ENCODE results near the gene CDC16. TPM values are rescaled to one million over a fixed set of nuclear protein-coding genes. Genes with fewer than 3 reads are reported as not detected.

CDC16 gene
- total RNA-seq, 1 donor from 2014 or later: 109 TPM

- peak overlapping the region; percentile 86 for H3K27ac Mint-ChIP-seq
- peaks cover 3% of the 10 kb centered on the region for H3K9me3 Mint-ChIP-seq
- peaks cover 16% of the 10 kb centered on the region for H3K27me3 Mint-ChIP-seq (ENCODE audit: low read depth)
- DNase-seq (ENCODE audit: low spot score in 2 of 2, unreplicated experiment in 2 of 2): no peak
- peaks cover 19% of the 10 kb centered on the region for H3K4me1 Mint-ChIP-seq
- peak overlapping the region; percentile 81 for H3K4me3 Mint-ChIP-seq
- TF ChIP-seq, protein P1, sequence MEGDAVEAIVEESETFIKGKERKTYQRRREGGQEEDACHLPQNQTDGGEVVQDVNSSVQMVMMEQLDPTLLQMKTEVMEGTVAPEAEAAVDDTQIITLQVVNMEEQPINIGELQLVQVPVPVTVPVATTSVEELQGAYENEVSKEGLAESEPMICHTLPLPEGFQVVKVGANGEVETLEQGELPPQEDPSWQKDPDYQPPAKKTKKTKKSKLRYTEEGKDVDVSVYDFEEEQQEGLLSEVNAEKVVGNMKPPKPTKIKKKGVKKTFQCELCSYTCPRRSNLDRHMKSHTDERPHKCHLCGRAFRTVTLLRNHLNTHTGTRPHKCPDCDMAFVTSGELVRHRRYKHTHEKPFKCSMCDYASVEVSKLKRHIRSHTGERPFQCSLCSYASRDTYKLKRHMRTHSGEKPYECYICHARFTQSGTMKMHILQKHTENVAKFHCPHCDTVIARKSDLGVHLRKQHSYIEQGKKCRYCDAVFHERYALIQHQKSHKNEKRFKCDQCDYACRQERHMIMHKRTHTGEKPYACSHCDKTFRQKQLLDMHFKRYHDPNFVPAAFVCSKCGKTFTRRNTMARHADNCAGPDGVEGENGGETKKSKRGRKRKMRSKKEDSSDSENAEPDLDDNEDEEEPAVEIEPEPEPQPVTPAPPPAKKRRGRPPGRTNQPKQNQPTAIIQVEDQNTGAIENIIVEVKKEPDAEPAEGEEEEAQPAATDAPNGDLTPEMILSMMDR (IDR thresholded peaks at IDR 0.05; ENCODE audit: unreplicated experiment): no peak
- peaks cover 16% of the 10 kb centered on the region for H3K36me3 Mint-ChIP-seq
Measured at GRCh38 chr13:114235697-114236096, 1.0 kb downstream of the CDC16 start.

DNA sequence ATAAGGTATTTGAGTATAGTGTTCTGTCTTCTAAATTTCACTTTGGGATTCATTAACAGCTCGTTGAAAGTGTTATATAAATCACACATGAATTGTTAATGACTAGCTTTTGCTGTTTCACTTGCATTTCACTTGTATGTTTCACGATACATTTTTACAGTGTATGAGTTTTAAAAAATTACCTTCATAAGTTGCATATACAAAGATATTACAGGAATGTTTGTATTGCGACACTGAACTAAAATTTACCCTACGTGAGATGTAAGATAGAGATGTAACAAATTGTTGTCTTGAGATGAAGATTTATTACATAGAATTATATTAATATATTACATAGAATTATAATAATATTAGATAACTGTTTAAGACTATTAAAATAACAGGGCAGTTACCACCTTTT, 1.5 kb downstream of the CDC16 start:
- H3K36me3 Mint-ChIP-seq: peaks cover 16% of the 10 kb centered on the region
- DNase-seq (ENCODE audit: low spot score in 2 of 2, unreplicated experiment in 2 of 2): no peak
- H3K4me1 Mint-ChIP-seq: peaks cover 19% of the 10 kb centered on the region
- peaks cover 3% of the 10 kb centered on the region for H3K9me3 Mint-ChIP-seq
- peaks cover 14% of the 10 kb centered on the region for H3K27me3 Mint-ChIP-seq (ENCODE audit: low read depth)
- peak overlapping the region; percentile 81 for H3K4me3 Mint-ChIP-seq
- TF ChIP-seq, protein P1 (IDR thresholded peaks at IDR 0.05; ENCODE audit: unreplicated experiment): no peak
- peak overlapping the region; percentile 86 for H3K27ac Mint-ChIP-seq

DNA sequence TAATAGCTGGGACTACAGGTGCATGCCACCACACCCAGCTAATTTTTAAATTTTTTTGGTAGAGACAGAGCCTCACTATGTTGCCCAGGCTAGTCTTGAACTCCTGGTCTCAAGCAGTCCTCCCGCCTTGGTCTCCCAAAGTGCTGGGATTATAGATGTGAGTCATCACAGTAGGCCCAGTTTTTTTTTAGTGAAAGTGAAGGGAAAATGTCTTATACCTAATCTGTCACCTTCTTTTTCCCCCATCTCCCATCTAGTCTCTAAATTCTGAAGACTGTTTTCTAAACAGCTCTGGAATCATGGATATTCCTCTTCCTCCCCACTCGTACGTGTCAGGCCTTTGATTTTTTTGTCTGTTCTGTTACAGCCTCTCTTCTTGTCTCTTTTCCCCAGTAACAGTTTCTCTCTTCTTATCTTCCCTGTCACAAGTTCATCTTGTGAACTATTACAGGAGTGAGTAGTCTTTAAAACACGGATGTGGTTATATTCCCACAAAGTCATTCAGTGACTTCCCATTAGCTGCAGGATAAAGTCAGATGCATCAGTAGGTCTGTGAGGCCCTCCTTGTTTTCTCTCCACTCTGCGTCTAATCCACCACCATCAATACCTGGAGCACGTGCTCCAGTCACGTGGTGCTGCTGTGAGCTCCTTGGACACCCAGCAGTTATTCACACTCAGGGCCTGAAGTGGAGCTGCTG, 2.9 kb downstream of the CDC16 start:
- TF ChIP-seq, protein P1 (IDR thresholded peaks at IDR 0.05; ENCODE audit: unreplicated experiment): no peak
- peaks cover 3% of the 10 kb centered on the region for H3K9me3 Mint-ChIP-seq
- H3K4me3 Mint-ChIP-seq: no peak overlapping the region
- peaks cover 23% of the 10 kb centered on the region for H3K36me3 Mint-ChIP-seq
- H3K27me3 Mint-ChIP-seq (ENCODE audit: low read depth): peaks cover 5% of the 10 kb centered on the region
- H3K4me1 Mint-ChIP-seq: peaks cover 19% of the 10 kb centered on the region
- no peak for DNase-seq (ENCODE audit: low spot score in 2 of 2, unreplicated experiment in 2 of 2)
- H3K27ac Mint-ChIP-seq: no peak overlapping the region

DNA sequence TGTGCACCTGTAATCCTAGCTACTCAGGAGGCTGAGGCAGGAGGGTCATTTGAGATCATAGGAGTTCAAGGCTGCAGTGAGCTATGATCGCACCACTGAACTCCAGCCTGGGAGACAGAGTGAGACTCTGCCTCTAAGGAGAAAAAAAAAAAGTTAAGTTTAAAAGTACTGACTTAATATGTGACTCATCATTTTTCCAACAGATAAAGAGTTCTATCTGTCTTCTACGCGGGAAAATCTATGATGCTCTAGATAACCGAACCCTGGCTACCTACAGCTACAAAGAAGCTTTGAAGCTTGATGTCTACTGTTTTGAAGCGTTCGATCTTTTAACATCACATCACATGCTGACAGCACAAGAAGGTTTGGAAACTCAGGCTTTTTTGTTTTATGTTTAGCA, 7.2 kb downstream of the CDC16 start:
- no peak overlapping the region for H3K27ac Mint-ChIP-seq
- no peak for DNase-seq (ENCODE audit: low spot score in 2 of 2, unreplicated experiment in 2 of 2)
- no peaks in the 10 kb centered on the region for H3K9me3 Mint-ChIP-seq
- H3K27me3 Mint-ChIP-seq (ENCODE audit: low read depth): no peaks in the 10 kb centered on the region
- H3K36me3 Mint-ChIP-seq: peaks cover 43% of the 10 kb centered on the region
- TF ChIP-seq, protein P1 (IDR thresholded peaks at IDR 0.05; ENCODE audit: unreplicated experiment): no peak
- H3K4me1 Mint-ChIP-seq: peaks cover 2% of the 10 kb centered on the region
- no peak overlapping the region for H3K4me3 Mint-ChIP-seq

- Mint-ChIP-seq H3K4me3 (no peak overlapping the region), H3K4me1 (no peaks in the 10 kb centered on the region), H3K27ac (no peak overlapping the region), H3K27me3 (ENCODE audit: low read depth) (no peaks in the 10 kb centered on the region), H3K36me3 (peaks cover 50% of the 10 kb centered on the region), H3K9me3 (no peaks in the 10 kb centered on the region)
- DNase-seq (ENCODE audit: low spot score in 2 of 2, unreplicated experiment in 2 of 2): no peak
- TF ChIP-seq, protein P1 (IDR thresholded peaks at IDR 0.05; ENCODE audit: unreplicated experiment): no peak
Measured at GRCh38 chr13:114243971-114244370, 9.3 kb downstream of the CDC16 start.
